SK-N-SH treated with all-trans-retinoic acid at 6 μM for 48 hours (cell line): Measurements from ENCODE around the gene TTR.

Source experiments
- CSDC2 ChIP-seq: fragments of 250-450 bp; sonication (Bioruptor Pico); IDR thresholded peaks from 2 replicates; pipeline ENCODE4 v1.5.0; 2020; ENCODE audit warnings: mild to moderate bottlenecking, moderate library complexity
- PATZ1 ChIP-seq: fragments of 250-450 bp; sonication (Bioruptor Pico); IDR thresholded peaks from 2 replicates; pipeline ENCODE4 v1.8.0; 2020; ENCODE audit warnings: mild to moderate bottlenecking, moderate library complexity, borderline replicate concordance

- TF ChIP-seq CSDC2 (CRISPR knock-in tag) (no peak), PATZ1 (CRISPR knock-in tag) (no peak)
Observed at GRCh38 chr18:31563778-31564177, 27.9 kb upstream of the TTR start.
